ENCODE data around the gene NTNG2.

DNA sequence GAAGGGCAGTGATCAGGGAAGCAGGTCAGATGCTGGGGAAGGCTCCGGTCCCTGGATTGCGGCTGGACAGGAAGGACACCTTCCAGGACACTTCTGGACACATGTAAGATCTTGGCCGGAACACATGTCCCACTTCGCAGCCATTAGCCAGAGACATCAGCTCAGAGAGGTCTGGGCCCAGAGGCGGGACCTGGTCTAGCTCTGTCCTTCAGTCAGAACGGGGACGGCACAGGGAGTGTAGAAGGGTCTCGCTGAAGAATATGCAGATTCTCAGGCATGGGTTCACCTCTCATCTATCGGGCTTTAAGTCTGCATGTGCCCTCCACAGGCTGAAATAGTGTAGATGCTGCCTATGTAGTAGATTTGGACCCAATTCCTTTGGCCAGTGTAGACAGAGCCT lies 73.3 kb downstream of the NTNG2 start:
- TF ChIP-seq POLR2AphosphoS5 (IDR thresholded peaks at IDR 0.05), result no peak
- TF ChIP-seq, protein P1, sequence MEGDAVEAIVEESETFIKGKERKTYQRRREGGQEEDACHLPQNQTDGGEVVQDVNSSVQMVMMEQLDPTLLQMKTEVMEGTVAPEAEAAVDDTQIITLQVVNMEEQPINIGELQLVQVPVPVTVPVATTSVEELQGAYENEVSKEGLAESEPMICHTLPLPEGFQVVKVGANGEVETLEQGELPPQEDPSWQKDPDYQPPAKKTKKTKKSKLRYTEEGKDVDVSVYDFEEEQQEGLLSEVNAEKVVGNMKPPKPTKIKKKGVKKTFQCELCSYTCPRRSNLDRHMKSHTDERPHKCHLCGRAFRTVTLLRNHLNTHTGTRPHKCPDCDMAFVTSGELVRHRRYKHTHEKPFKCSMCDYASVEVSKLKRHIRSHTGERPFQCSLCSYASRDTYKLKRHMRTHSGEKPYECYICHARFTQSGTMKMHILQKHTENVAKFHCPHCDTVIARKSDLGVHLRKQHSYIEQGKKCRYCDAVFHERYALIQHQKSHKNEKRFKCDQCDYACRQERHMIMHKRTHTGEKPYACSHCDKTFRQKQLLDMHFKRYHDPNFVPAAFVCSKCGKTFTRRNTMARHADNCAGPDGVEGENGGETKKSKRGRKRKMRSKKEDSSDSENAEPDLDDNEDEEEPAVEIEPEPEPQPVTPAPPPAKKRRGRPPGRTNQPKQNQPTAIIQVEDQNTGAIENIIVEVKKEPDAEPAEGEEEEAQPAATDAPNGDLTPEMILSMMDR (IDR thresholded peaks at IDR 0.05; ENCODE audit: poor library complexity, severe bottlenecking), result no peak

Measured in neural cell (in vitro differentiated cells).